Skeletal muscle tissue (tissue), 4 donors: Measurements from ENCODE around the gene ABCA1. TPM values are rescaled to one million over a fixed set of nuclear protein-coding genes. Genes with fewer than 3 reads are reported as not detected.
"Not testable (repeated sequence)": the region's sequence is repeated elsewhere in the genome, so short reads cannot be mapped to it uniquely, and the experiment has no call there.

Source experiments
- H3K27ac ChIP-seq: one replicate; pipeline ENCODE4 v1.7.0; 2013; ENCODE audit warnings: mild to moderate bottlenecking, low read depth, low read length, inconsistent platforms
- H3K27me3 ChIP-seq, 3 donors: one replicate each; pipeline ENCODE4 v1.7.0; 2013; ENCODE audit warnings: low read length in 3 of 3; ENCODE audit not compliant: control insufficient read depth in 3 of 3, insufficient read depth in 3 of 3
- H3K36me3 ChIP-seq, 3 donors: one replicate each; pipeline ENCODE4 v1.7.0; 2013; ENCODE audit warnings: low read length in 3 of 3; ENCODE audit not compliant: control insufficient read depth in 3 of 3, insufficient read depth in 3 of 3
- H3K4me1 ChIP-seq, 3 donors: one replicate each; pipeline ENCODE4 v1.7.0; 2013; ENCODE audit warnings: low read length in 3 of 3, mild to moderate bottlenecking in 3 of 3; ENCODE audit not compliant: control insufficient read depth in 3 of 3, insufficient read depth in 3 of 3
- H3K4me3 ChIP-seq, 3 donors: one replicate each; pipeline ENCODE4 v1.7.0; 2013; ENCODE audit warnings: low read length in 3 of 3
- H3K9ac ChIP-seq, 3 donors: one replicate each; pipeline ENCODE4 v1.7.0; 2013; ENCODE audit warnings: low read length in 3 of 3, mild to moderate bottlenecking in 3 of 3, moderate library complexity in 2 of 3, low read depth in 1 of 3
- H3K9me3 ChIP-seq, 3 donors: one replicate each; pipeline ENCODE4 v1.7.0; 2013; ENCODE audit warnings: low read length in 3 of 3; ENCODE audit not compliant: control insufficient read depth in 3 of 3
- total RNA-seq: library from RNA; depleted of rRNA; stranded (reverse); fragments of >200 nt; gene quantifications from one replicate; pipeline ENCODE4 v1.2.3, GENCODE V29; 2014
- donor health status: Osteomylitis.

Gene ABCA1, protein sequence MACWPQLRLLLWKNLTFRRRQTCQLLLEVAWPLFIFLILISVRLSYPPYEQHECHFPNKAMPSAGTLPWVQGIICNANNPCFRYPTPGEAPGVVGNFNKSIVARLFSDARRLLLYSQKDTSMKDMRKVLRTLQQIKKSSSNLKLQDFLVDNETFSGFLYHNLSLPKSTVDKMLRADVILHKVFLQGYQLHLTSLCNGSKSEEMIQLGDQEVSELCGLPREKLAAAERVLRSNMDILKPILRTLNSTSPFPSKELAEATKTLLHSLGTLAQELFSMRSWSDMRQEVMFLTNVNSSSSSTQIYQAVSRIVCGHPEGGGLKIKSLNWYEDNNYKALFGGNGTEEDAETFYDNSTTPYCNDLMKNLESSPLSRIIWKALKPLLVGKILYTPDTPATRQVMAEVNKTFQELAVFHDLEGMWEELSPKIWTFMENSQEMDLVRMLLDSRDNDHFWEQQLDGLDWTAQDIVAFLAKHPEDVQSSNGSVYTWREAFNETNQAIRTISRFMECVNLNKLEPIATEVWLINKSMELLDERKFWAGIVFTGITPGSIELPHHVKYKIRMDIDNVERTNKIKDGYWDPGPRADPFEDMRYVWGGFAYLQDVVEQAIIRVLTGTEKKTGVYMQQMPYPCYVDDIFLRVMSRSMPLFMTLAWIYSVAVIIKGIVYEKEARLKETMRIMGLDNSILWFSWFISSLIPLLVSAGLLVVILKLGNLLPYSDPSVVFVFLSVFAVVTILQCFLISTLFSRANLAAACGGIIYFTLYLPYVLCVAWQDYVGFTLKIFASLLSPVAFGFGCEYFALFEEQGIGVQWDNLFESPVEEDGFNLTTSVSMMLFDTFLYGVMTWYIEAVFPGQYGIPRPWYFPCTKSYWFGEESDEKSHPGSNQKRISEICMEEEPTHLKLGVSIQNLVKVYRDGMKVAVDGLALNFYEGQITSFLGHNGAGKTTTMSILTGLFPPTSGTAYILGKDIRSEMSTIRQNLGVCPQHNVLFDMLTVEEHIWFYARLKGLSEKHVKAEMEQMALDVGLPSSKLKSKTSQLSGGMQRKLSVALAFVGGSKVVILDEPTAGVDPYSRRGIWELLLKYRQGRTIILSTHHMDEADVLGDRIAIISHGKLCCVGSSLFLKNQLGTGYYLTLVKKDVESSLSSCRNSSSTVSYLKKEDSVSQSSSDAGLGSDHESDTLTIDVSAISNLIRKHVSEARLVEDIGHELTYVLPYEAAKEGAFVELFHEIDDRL (N-terminal part only)
- 33.9 TPM for total RNA-seq

- Histone ChIP-seq H3K4me3 (peak within 1 kb of the TSS; percentile 85 to 99 (median 91)), H3K27me3 (no peaks in the 10 kb centered on the region), H3K36me3 (peaks cover 0 to 6% (median 3%) of the 10 kb centered on the region in 3 donors), H3K9me3 (no peaks in the 10 kb centered on the region), H3K9ac (peak within 1 kb of the TSS; percentile 98 to 99 (median 99)), H3K27ac (peak within 1 kb of the TSS; percentile 96), H3K4me1 (peaks cover 15 to 33% (median 32%) of the 10 kb centered on the region in 3 donors)
Observed at GRCh38 chr9:104927912-104928740, at the start of gene ABCA1. Gene ABCA1, minus strand, starts transcription at chr9:104928155. Its CDS starts 24,476 bp downstream, at chr9:104903679.

DNA sequence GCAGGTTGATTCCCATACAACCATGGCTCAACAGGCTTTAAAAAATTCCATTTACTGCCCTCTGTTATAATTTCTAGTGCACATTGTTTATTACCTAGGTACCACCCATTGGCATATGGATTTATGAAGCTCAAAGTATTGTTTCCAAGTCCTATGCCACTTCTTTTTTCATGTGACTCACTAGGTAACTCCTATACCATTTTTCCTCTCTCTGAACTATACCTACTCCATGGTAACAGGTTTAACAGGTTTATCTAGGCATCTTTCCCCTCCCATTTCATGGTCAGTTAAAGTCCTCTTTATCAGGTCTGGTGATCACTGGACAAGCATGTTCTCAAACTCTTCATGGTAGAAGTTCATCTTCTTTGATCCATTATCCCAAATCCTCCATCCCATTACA lies 49.6 kb upstream of the ABCA1 start:
- no peaks in the 10 kb centered on the region for H3K27me3 ChIP-seq
- no peak overlapping the region for H3K27ac ChIP-seq
- H3K36me3 ChIP-seq = no peaks in the 10 kb centered on the region
- peaks cover 0 to 11% (median 3%) of the 10 kb centered on the region in 3 donors for H3K4me1 ChIP-seq
- H3K9me3 ChIP-seq = no peaks in the 10 kb centered on the region
- H3K9ac ChIP-seq = no peak overlapping the region
- no peak overlapping the region for H3K4me3 ChIP-seq

DNA sequence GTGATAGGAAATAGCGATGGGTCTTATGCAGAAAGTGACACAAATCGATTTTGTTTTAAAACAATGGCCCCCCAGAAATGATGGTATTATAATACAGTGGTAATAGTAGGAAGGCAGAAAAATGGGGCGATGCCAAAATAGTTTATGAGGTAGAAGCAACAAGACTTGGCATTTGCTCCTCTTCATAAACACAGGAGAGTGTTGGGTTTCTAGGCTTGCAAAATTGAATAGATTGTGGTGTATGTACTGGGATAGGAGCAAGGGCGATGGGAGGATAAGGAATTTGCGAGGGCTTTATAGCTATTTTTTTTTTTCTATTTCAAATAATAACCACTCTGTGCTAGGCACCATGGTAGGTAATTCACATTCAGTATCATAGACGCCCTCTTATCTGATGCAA lies 49.2 kb upstream of the ABCA1 start:
- peaks cover 0 to 11% (median 3%) of the 10 kb centered on the region in 3 donors for H3K4me1 ChIP-seq
- H3K9me3 ChIP-seq = no peaks in the 10 kb centered on the region
- H3K27ac ChIP-seq = no peak overlapping the region

GRCh38 chr9:104975966-104976595 lies 48.1 kb upstream of the ABCA1 start:
- H3K9me3 ChIP-seq, H3K27ac ChIP-seq, H3K36me3 ChIP-seq, H3K4me3 ChIP-seq, H3K9ac ChIP-seq, H3K27me3 ChIP-seq: not testable (repeated sequence)
- H3K4me1 ChIP-seq = peaks cover under 1 to 11% (median 3%) of the 10 kb centered on the region in 3 donors

More for the DNA sequence above, 49.2 kb upstream of the ABCA1 start:
- H3K27me3 ChIP-seq = no peaks in the 10 kb centered on the region
- no peak overlapping the region for H3K9ac ChIP-seq
- H3K36me3 ChIP-seq = no peaks in the 10 kb centered on the region
- H3K4me3 ChIP-seq = no peak overlapping the region

DNA sequence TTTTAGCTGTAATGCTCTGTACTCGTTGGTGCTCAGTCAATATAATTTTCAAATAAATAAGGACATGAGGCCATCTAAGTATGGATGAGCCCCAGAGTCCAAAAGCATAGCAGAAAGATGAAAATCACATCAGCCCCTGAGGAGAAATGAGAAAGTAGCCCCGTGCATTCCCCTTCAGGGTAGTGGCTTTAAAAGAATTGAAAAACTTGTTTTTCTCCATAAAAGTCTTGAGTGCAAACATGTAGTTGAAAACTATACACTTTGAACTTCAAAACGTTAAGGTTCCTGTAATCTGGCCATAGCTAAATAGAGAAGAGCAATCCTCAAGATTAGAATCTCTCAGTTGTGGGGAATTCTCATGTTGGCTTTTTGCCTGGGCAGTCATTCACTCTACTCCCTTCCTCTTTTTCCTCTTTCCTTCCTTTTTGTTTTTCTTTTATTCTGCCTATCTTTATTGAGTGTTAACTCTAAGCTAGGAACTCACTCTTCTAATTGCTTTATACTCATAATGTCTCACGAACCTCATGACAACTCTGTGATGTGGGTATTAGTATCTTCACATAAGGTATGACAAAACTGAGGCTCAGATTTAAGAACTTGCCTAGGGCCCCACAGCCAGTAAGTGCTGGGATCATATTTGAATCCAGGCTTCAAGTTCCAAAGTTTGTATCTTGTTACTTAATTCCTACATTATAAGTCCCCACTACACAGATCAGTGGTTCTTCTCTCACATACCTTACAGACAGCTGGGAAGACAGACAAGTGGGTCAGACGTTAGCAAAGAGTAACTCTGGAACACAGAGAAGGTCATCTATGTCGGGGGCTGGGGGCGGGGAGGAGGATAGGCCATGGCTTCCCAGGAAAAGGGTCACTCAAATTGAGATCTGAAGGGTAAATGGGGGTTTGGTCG lies 46.4 kb upstream of the ABCA1 start:
- H3K9me3 ChIP-seq = no peaks in the 10 kb centered on the region
- peaks cover 14 to 22% (median 18%) of the 10 kb centered on the region in 3 donors for H3K4me1 ChIP-seq
- H3K4me3 ChIP-seq = no peak overlapping the region
- no peak overlapping the region for H3K9ac ChIP-seq
- H3K27me3 ChIP-seq = no peaks in the 10 kb centered on the region
- H3K27ac ChIP-seq = no peak overlapping the region
- H3K36me3 ChIP-seq = no peaks in the 10 kb centered on the region

- Histone ChIP-seq H3K27me3 (no peaks in the 10 kb centered on the region), H3K27ac (no peak overlapping the region), H3K9ac (no peak overlapping the region), H3K9me3 (no peaks in the 10 kb centered on the region), H3K36me3 (no peaks in the 10 kb centered on the region), H3K4me3 (no peak overlapping the region), H3K4me1 (peaks cover 25 to 31% (median 26%) of the 10 kb centered on the region in 3 donors)
Observed at GRCh38 chr9:104972242-104972866, 44.4 kb upstream of the ABCA1 start.

GRCh38 chr9:104971511-104971910 lies 43.6 kb upstream of the ABCA1 start:
- no peak overlapping the region for H3K27ac ChIP-seq
- H3K9me3 ChIP-seq = no peaks in the 10 kb centered on the region
- no peaks in the 10 kb centered on the region for H3K36me3 ChIP-seq
- no peak overlapping the region for H3K4me3 ChIP-seq
- H3K9ac ChIP-seq = no peak overlapping the region
- no peaks in the 10 kb centered on the region for H3K27me3 ChIP-seq
- peaks cover 25 to 30% (median 26%) of the 10 kb centered on the region in 3 donors for H3K4me1 ChIP-seq
